SJCRH30 (cell line): ENCODE data around the gene IGFBP3. TPM values are rescaled to one million over a fixed set of nuclear protein-coding genes. Genes with fewer than 3 reads are reported as not detected.
"Not testable (repeated sequence)": the region's sequence is repeated elsewhere in the genome, so short reads cannot be mapped to it uniquely, and the experiment has no call there.

Experiments
- DNase-seq, 2 experiments: peaks; one replicate each; pipeline ENCODE4 v3.0.0-alpha.2; 2015 to 2020
- H3K27ac ChIP-seq: fragments of 250-450 bp; sonication (Bioruptor Pico); 2 replicates; pipeline ENCODE4 v1.5.1; 2020; ENCODE audit warnings: mild to moderate bottlenecking, moderate library complexity
- H3K27me3 ChIP-seq: fragments of 250-450 bp; sonication (Bioruptor Pico); 2 replicates; pipeline ENCODE4 v1.5.1; 2020; ENCODE audit warnings: mild to moderate bottlenecking, moderate library complexity
- H3K36me3 ChIP-seq: fragments of 250-450 bp; sonication (Bioruptor Pico); 2 replicates; pipeline ENCODE4 v1.5.1; 2020; ENCODE audit warnings: mild to moderate bottlenecking, moderate library complexity
- H3K4me1 ChIP-seq: fragments of 250-450 bp; sonication (Bioruptor Pico); 2 replicates; pipeline ENCODE4 v1.5.1; 2020; ENCODE audit warnings: mild to moderate bottlenecking, moderate library complexity
- H3K4me3 ChIP-seq: fragments of 250-450 bp; sonication (Bioruptor Pico); 2 replicates; pipeline ENCODE4 v1.5.1; 2020; ENCODE audit warnings: mild to moderate bottlenecking, moderate library complexity
- H3K9me3 ChIP-seq: fragments of 250-450 bp; sonication (Bioruptor Pico); replicated peaks from 2 replicates; pipeline ENCODE4 v1.5.1; 2020; ENCODE audit warnings: mild to moderate bottlenecking, moderate library complexity
- total RNA-seq: library from RNA; depleted of rRNA; stranded (reverse); fragments of >200 nt; shearing (Covaris generic); gene quantifications from 2 replicates; pipeline ENCODE4 v1.2.3, GENCODE V29; 2014; rRNA removed

Gene IGFBP3, protein sequence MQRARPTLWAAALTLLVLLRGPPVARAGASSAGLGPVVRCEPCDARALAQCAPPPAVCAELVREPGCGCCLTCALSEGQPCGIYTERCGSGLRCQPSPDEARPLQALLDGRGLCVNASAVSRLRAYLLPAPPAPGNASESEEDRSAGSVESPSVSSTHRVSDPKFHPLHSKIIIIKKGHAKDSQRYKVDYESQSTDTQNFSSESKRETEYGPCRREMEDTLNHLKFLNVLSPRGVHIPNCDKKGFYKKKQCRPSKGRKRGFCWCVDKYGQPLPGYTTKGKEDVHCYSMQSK
- total RNA-seq: 0.56 TPM in 1 of 2 replicates, not detected in the other

DNA sequence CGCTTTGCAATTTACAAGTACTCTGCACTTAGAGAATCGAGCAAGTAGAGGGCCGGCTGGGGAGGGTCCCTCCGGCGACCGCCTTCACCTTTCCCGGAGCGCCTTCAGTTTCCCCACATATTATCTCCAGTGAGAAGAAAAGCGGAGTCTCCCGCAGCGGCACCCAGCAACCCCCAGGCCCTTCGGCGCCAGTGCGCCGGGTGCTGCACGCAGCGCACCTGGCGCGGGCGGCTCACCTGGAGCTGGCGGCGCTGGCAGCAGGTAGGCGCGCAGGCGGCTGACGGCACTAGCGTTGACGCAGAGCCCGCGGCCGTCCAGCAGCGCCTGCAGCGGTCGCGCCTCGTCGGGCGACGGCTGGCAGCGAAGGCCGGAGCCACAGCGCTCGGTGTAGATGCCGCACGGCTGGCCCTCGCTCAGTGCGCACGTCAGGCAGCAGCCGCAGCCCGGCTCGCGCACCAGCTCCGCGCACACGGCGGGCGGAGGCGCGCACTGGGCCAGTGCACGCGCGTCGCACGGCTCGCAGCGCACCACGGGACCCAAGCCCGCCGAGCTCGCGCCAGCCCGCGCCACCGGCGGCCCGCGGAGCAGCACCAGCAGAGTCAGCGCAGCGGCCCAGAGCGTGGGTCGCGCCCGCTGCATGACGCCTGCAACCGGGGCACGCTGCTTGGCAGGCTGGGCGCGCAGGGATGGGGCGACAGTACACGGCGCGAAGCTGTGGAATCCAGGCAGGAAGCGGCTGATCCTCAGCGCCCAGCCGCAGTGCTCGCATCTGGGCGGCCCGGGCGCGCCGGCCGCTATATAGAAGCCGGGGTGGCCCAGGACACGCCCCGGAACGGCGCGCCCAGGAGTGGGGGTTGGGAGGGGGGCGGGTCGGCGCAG lies at the start of gene IGFBP3:
Gene IGFBP3 (minus strand): TSS at position 771 of the 879 bp plus-strand sequence. CDS start 132 bp downstream, at position 639.
- peaks cover 2% of the 10 kb centered on the region; the same call in 1 of the 2 replicates for H3K4me1 ChIP-seq
- no peaks in the 10 kb centered on the region for H3K27me3 ChIP-seq
- H3K27ac ChIP-seq: no peak within 1 kb of the TSS
- no peak within 1 kb of the TSS for H3K4me3 ChIP-seq
- no peaks in the 10 kb centered on the region for H3K9me3 ChIP-seq
- H3K36me3 ChIP-seq: no peaks in the 10 kb centered on the region
- DNase-seq: no peak

DNA sequence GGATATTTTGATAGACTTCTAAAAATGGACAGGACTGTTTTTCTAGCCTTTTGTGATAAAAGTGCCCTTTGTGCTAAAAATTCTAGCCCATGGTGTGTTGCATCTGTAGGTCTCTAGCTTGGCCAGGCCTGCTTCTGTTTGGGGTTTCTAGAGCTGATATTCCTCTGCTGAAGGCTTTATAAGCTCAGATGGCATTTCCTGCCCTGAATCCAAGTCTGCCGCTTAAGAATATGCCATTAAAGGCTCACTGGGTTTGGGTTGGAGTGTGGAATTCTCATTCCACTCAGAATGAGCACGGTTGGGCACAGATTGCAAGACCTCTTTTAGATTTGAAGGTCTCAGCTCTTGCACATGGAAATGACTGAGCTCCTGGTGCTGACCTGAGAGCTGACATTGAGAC lies 49.4 kb upstream of the IGFBP3 start:
- no peak for DNase-seq

DNA sequence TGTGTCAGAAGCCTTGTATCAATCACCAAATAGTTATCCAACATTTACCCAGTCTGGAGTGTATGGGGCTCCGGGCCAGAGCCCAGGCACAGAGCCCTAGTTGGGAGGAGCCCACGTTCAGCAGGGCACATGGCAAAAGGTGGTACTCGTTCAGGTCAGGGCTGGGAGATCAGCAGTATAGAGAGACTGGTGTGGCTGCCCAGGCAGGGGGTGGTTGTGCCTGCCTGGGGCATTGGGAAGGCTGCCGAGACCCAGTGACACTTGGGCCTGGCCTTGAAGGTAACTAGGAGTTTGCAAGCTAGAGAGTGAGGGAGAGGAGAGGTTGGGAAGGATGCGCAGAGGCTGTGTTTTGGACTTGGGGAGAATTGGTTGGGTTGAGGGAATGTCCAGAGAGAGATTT lies 48.9 kb upstream of the IGFBP3 start:
- Histone ChIP-seq H3K9me3 (no peaks in the 10 kb centered on the region), H3K36me3 (no peaks in the 10 kb centered on the region), H3K27me3 (no peaks in the 10 kb centered on the region; the same call in 1 of the 2 replicates), H3K27ac (no peak overlapping the region), H3K4me3 (no peak overlapping the region), H3K4me1 (peaks cover 13% of the 10 kb centered on the region)
- no peak for DNase-seq

More for the DNA sequence above, 49.4 kb upstream of the IGFBP3 start:
- Histone ChIP-seq H3K9me3 (no peaks in the 10 kb centered on the region), H3K27ac (no peak overlapping the region), H3K27me3 (no peaks in the 10 kb centered on the region; the same call in 1 of the 2 replicates), H3K36me3 (no peaks in the 10 kb centered on the region), H3K4me3 (no peak overlapping the region), H3K4me1 (peaks cover 13% of the 10 kb centered on the region)

DNA sequence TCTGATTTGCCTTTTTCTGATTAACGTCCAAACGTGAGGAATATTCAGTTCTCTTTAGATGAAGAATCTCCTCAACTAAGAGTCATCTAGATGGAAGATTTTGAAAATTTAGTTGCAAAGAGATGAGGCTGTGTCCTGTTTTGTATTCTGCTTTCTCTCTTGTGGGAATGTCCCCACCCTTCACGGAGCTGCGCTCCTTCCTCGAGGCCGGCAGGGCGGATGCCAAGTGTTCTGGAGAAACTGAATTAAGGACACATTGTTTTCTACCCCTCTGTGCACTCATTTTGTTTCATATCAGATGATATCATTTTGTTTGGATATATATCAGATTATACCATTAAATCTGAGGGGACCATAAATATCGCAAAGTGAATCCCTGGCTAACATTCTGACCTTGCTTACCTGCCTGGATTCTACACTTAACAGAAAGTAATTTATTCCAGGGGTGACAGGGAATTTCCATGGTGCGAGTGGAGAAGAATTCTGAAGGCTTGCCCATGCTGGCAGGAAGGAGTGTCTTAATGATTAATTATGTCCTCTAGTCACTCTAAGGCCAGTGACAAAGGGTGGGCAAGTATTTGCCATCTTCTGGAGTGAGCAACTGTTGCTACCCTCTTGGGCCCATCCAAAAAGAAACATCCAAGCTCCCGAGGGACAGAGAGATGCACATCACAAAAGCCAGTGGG lies 47.9 kb upstream of the IGFBP3 start:
- DNase-seq: no peak
- Histone ChIP-seq H3K4me3 (no peak overlapping the region), H3K27me3 (no peaks in the 10 kb centered on the region; the same call in 1 of the 2 replicates), H3K27ac (no peak overlapping the region), H3K4me1 (peaks cover 5% of the 10 kb centered on the region), H3K36me3 (no peaks in the 10 kb centered on the region), H3K9me3 (no peaks in the 10 kb centered on the region)

DNA sequence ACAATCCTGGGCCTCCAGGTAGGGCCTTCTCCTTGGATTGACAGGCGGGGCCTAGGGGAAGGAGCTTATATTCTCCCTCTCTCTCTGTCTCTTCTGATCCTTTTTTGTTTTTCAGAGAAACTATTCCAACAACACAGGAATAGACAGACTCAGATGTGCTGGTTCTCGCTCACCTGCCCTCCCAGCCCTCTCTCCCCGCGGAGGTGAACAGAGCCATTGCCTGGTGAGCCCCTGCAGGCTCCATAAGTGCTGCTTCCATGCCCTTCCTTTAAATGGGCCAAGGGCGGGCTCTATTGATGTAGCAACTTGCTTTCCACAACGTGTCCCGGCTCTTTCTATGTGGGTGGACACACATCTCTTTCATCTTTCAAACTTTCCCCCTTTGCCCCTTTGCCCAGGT lies 47.2 kb upstream of the IGFBP3 start:
- Histone ChIP-seq H3K9me3 (no peaks in the 10 kb centered on the region), H3K27ac (no peak overlapping the region), H3K4me1 (no peaks in the 10 kb centered on the region), H3K27me3 (no peaks in the 10 kb centered on the region; the same call in 1 of the 2 replicates), H3K36me3 (no peaks in the 10 kb centered on the region), H3K4me3 (no peak overlapping the region)
- DNase-seq: no peak

DNA sequence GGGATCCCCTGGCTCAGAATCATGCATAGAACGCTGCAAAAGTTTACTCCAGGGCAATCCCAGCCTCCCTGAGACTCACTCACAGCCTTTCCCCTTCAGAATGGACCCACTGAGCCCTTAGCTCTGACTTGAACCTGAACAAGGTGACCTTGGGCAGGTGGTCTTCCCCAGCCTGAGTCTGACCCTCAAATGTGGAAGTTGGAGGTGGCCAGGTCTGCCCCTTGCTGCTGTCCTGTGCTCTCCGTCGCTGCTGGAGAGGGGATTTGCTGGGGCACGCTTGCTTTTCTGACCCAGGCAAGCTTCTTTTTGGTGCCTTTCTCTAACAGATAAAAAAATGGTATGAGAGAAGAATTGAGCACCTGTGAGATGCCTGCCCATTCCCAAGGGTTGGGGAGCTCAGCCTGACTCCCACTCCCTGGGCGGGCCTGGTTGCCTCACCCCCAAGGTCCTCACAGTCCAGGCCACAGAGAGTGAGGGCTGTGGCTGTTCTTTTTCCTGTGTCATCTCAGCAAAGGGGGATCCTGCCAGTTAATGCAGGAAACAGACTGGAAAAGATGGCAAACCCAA lies 46.6 kb upstream of the IGFBP3 start:
- no peaks in the 10 kb centered on the region; the same call in 1 of the 2 replicates for H3K27me3 ChIP-seq
- H3K36me3 ChIP-seq: no peaks in the 10 kb centered on the region
- no peaks in the 10 kb centered on the region for H3K4me1 ChIP-seq
- DNase-seq: no peak
- H3K4me3 ChIP-seq: no peak overlapping the region
- no peak overlapping the region for H3K27ac ChIP-seq
- no peaks in the 10 kb centered on the region for H3K9me3 ChIP-seq

DNA sequence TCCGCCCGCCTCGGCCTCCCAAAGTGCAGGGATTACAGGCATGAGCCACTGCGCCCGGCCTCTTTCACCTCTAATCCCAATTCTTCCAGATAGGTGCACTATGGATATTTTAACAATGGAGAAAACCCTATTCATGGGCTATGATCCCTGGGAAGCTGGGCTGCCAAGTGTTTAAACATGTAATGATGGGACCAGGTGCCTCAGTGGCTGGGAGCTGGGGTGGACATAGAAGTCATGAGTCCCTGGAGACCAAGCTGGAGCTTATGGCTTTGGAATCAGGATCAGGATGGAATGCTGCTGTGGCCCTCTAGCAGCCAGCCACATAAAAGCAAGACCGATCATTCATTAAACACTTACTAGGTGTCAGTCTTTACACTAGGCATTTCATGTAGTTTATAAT lies 41.8 kb upstream of the IGFBP3 start:
- Histone ChIP-seq H3K4me1 (no peaks in the 10 kb centered on the region), H3K27ac (no peak overlapping the region), H3K4me3 (no peak overlapping the region), H3K9me3 (no peaks in the 10 kb centered on the region), H3K27me3 (no peaks in the 10 kb centered on the region), H3K36me3 (no peaks in the 10 kb centered on the region)
- peak in 1 of 2 experiments; percentile 59 for DNase-seq

DNA sequence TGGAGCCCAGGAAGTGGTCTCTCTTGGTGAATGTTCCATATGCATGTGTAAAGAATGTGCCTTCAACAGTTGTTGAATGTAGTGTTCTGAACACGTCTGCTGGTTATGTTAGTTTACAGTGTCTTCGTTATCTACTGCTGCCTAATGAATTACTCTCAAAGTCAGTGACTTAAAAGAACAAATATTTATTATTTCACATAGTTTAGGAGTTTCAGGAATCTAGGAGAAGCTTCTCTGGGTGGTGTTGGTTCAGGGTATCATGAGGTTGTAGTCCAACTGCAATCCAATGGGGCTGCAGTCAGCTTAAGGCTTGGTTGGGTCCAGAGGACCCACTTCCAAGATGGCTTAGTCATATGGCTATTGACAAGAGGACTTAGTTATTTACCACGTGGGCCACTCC lies 36.6 kb upstream of the IGFBP3 start:
- no peak for DNase-seq
- Histone ChIP-seq H3K9me3 (no peaks in the 10 kb centered on the region), H3K27ac (no peak overlapping the region), H3K36me3 (no peaks in the 10 kb centered on the region), H3K27me3 (no peaks in the 10 kb centered on the region), H3K4me3 (no peak overlapping the region), H3K4me1 (no peaks in the 10 kb centered on the region)

DNA sequence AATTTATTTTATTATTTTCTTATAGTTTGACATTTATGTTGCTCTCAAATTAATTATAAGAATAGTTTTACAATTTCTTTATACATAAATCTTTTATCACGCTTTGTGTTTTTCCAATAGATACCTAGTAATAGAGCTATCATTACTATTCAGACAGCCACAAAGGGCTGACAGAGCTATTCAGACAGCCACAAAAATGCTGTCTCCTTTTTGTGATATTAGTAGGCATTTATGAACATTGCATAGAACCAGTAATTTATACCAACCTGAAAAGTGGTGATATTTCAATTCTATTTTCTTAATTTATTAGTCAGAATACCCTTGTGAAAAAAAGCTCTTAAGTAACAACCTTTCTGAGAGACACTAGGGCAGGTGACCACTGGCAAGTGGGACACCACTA lies 34.2 kb upstream of the IGFBP3 start:
- Histone ChIP-seq H3K27me3 (no peaks in the 10 kb centered on the region), H3K4me3 (no peak overlapping the region), H3K27ac (no peak overlapping the region), H3K4me1 (no peaks in the 10 kb centered on the region), H3K36me3 (no peaks in the 10 kb centered on the region), H3K9me3 (no peaks in the 10 kb centered on the region)
- DNase-seq: no peak

DNA sequence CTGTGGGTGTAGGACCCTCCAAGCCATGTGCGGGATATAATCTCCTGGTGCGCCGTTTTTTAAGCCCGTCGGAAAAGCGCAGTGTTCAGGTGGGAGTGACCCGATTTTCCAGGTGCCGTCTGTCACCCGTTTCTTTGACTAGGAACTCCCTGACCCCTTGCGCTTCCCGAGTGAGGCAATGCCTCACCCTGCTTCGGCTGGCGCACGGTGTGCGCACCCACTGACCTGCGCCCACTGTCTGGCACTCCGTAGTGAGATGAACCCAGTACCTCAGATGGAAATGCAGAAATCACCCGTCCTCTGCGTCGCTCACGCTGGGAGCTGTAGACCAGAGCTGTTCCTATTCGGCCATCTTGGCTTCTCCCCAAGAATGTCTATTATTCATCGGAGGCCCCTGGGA lies 32.0 kb upstream of the IGFBP3 start:
- not testable (repeated sequence) for DNase-seq, H3K27ac ChIP-seq, H3K4me3 ChIP-seq, H3K4me1 ChIP-seq, H3K27me3 ChIP-seq, H3K36me3 ChIP-seq, H3K9me3 ChIP-seq

DNA sequence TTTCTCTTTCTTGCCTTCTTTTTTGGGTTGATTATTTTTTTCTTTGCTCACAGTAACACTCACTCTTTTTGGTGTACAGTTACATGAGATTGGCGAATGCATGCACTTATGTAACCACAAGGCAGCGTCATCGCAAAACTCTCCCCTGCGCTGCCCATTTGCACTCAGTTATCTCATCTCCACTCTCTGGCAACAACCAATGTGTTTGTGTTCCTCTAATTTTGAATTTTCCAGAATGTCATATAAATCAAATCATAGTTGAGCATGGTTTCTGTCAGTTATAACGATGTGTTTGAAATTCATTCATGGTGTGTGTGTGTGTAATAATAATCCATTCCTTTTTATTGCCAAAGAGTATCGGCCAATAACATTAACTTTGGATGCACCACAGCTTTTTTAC lies 23.0 kb upstream of the IGFBP3 start:
- peak in 1 of 2 experiments; percentile 11 for DNase-seq
- Histone ChIP-seq H3K27ac (no peak overlapping the region), H3K4me3 (no peak overlapping the region), H3K27me3 (no peaks in the 10 kb centered on the region), H3K4me1 (no peaks in the 10 kb centered on the region), H3K9me3 (no peaks in the 10 kb centered on the region), H3K36me3 (no peaks in the 10 kb centered on the region)

DNA sequence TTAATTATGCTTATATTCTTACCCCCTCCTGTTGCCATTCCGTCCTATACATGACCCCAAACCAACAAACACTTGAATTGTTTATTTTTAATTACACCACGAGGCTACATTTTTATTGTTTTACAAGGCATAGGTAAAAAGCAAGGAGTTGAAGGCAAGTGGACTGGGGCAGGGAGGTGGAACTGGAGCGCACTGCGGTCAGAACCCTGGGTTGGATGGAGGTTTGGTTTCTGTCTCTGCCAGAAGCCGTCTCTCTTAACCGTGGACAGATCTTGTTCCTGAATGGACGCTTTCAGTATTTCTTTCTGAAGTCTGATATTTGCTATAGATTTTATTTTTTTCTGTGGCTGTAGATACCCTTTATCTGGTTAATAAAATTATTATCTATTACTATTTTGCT lies 19.9 kb upstream of the IGFBP3 start:
- H3K27me3 ChIP-seq: no peaks in the 10 kb centered on the region
- H3K36me3 ChIP-seq: no peaks in the 10 kb centered on the region
- H3K4me1 ChIP-seq: no peaks in the 10 kb centered on the region
- no peak overlapping the region for H3K4me3 ChIP-seq
- no peak for DNase-seq
- no peaks in the 10 kb centered on the region for H3K9me3 ChIP-seq
- H3K27ac ChIP-seq: no peak overlapping the region

DNA sequence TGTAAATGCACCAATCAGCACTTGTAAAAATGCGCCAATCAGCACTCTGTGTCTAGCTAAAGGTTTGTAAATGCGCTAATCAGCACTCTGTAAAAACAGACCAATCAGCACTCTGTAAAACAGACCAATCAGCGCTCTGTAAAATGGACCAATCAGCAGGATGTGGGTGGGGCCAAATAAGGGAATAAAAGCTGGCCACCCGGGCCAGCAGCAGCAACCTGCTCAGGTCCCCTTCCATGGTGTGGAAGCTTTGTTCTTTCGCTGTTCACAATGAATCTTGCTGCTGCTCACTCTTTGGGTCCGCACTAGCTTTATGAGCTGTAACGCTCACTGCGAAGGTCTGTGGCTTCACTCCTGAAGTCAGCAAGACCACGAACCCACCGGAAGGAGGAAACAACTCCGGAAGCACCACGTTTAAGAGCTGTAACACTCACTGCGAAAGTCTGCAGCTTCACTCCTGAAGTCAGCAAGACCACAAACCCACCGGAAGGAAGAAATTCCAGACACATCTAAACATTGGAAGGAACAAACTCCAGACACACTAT lies 19.2 kb upstream of the IGFBP3 start:
- DNase-seq, H3K27me3 ChIP-seq, H3K27ac ChIP-seq, H3K4me3 ChIP-seq, H3K4me1 ChIP-seq, H3K36me3 ChIP-seq, H3K9me3 ChIP-seq: not testable (repeated sequence)

DNA sequence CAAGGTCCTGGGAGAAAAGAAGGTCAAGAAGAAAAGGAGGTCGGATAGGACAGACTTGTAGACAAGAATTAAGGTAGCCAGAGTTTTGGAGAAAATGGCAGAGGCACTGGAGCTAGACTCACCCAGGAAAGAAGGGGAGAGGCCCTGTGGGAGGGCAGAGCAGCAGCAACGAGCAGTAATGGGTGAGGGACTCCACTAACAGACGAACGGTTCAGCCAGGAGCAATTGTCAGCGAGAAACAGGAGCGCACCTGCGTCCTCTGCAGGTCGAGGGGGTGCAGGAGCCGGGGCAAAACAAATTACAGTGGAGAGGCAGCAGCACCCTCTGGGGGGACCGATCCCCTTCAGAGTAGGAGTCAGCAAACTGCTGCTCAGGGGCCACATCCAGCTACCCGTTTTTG lies 18.5 kb upstream of the IGFBP3 start:
- Histone ChIP-seq H3K9me3 (no peaks in the 10 kb centered on the region), H3K27ac (no peak overlapping the region), H3K4me1 (no peaks in the 10 kb centered on the region), H3K27me3 (no peaks in the 10 kb centered on the region), H3K4me3 (no peak overlapping the region), H3K36me3 (no peaks in the 10 kb centered on the region)
- DNase-seq: no peak
